ENCODE results near the gene FBXO42.
"Not testable (repeated sequence)": the region's sequence is repeated elsewhere in the genome, so short reads cannot be mapped to it uniquely, and the experiment has no call there.

FBXO42 gene

GRCh38 chr1:16371725-16372124, 19.4 kb upstream of the FBXO42 start:
- H3K4me3 ChIP-seq (ENCODE audit: low read depth, low read length), result no peak overlapping the region
- TF ChIP-seq, protein P1, sequence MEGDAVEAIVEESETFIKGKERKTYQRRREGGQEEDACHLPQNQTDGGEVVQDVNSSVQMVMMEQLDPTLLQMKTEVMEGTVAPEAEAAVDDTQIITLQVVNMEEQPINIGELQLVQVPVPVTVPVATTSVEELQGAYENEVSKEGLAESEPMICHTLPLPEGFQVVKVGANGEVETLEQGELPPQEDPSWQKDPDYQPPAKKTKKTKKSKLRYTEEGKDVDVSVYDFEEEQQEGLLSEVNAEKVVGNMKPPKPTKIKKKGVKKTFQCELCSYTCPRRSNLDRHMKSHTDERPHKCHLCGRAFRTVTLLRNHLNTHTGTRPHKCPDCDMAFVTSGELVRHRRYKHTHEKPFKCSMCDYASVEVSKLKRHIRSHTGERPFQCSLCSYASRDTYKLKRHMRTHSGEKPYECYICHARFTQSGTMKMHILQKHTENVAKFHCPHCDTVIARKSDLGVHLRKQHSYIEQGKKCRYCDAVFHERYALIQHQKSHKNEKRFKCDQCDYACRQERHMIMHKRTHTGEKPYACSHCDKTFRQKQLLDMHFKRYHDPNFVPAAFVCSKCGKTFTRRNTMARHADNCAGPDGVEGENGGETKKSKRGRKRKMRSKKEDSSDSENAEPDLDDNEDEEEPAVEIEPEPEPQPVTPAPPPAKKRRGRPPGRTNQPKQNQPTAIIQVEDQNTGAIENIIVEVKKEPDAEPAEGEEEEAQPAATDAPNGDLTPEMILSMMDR (IDR thresholded peaks at IDR 0.05; ENCODE audit: low read depth, low read length, missing control alignments), result no peak
- DNase-seq (ENCODE audit: low read depth), result no peak

GRCh38 chr1:16369821-16370220, 17.5 kb upstream of the FBXO42 start:
- H3K4me3 ChIP-seq (ENCODE audit: low read depth, low read length), result no peak overlapping the region
- TF ChIP-seq, protein P1 (IDR thresholded peaks at IDR 0.05; ENCODE audit: low read depth, low read length, missing control alignments), result no peak

GRCh38 chr1:16367968-16368890, 15.9 kb upstream of the FBXO42 start:
- peak overlapping the region; percentile 87 for H3K4me3 ChIP-seq (ENCODE audit: low read depth, low read length)
- TF ChIP-seq, protein P1 (IDR thresholded peaks at IDR 0.05; ENCODE audit: low read depth, low read length, missing control alignments), result no peak
- no peak for DNase-seq (ENCODE audit: low read depth)

More at GRCh38 chr1:16369821-16370220, 17.5 kb upstream of the FBXO42 start:
- DNase-seq (ENCODE audit: low read depth), result no peak

DNA sequence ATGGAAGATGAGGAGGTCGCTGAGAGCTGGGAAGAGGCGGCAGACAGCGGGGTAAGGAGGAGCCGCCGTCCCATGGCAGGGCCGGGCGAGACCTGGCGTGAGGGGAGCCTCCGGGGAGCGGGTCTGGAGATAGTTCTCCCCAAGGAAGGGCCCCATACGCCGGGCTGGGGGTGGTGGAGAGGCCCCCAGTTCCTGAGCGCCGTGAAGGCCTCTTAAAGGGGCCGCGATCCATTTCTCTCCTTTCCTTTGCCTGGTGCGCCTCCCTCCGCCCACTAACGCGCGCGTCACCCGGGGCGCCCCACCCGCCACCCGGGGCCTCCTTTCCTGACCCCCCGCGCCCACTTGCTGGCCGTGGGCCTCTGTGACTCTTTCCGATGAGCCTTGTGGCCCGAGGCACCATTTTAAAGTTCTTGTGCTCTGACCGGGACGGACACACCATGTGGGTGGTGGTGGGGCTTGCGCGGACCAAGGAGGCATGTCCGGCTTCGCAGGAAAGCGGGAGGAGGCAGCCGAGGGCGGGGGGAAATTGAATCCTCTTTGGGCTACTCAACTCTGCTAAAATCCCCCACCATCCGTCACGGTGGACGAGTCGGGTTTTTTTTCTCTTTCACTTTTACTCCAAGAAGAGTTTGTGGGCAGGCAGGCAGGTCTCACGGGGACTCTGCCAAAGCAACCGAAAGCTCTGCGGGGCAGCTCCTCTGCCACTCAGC, 15.1 kb upstream of the FBXO42 start:
- peak; percentile 88 for DNase-seq (ENCODE audit: low read depth)
- H3K4me3 ChIP-seq (ENCODE audit: low read depth, low read length), result peak overlapping the region; percentile 87
- TF ChIP-seq, protein P1 (IDR thresholded peaks at IDR 0.05; ENCODE audit: low read depth, low read length, missing control alignments), result no peak

GRCh38 chr1:16366722-16367257, 14.5 kb upstream of the FBXO42 start, which contains the start of gene SZRD1:
Gene SZRD1 (plus strand): TSS chr1:16367242. CDS start chr1:16367258, 16 bp downstream.
- TF ChIP-seq, protein P1 (IDR thresholded peaks at IDR 0.05; ENCODE audit: low read depth, low read length, missing control alignments), result no peak
- peak within 1 kb of the TSS; percentile 87 for H3K4me3 ChIP-seq (ENCODE audit: low read depth, low read length)
- peak; percentile 99 for DNase-seq (ENCODE audit: low read depth)

- not testable (repeated sequence) for DNase-seq (ENCODE audit: low read depth); H3K4me3 ChIP-seq (ENCODE audit: low read depth, low read length)
Measured at GRCh38 chr1:16365146-16365498, 12.8 kb upstream of the FBXO42 start.

GRCh38 chr1:16356867-16357266, 4.6 kb upstream of the FBXO42 start:
- DNase-seq (ENCODE audit: low read depth), result no peak
- no peak overlapping the region for H3K4me3 ChIP-seq (ENCODE audit: low read depth, low read length)
- TF ChIP-seq, protein P1 (IDR thresholded peaks at IDR 0.05; ENCODE audit: low read depth, low read length, missing control alignments), result no peak

Measured in GM12864 (cell line).